GM21360 (cell line): Measurements from ENCODE around the gene ADGRB2.

Experiments
- ATAC-seq: cut with Tn5 transposase; IDR thresholded peaks from one replicate; pipeline ENCODE4 v1.9.1; 2021; ENCODE audit warnings: mild to moderate bottlenecking, moderate library complexity; ENCODE audit not compliant: unreplicated experiment

ADGRB2 gene

DNA sequence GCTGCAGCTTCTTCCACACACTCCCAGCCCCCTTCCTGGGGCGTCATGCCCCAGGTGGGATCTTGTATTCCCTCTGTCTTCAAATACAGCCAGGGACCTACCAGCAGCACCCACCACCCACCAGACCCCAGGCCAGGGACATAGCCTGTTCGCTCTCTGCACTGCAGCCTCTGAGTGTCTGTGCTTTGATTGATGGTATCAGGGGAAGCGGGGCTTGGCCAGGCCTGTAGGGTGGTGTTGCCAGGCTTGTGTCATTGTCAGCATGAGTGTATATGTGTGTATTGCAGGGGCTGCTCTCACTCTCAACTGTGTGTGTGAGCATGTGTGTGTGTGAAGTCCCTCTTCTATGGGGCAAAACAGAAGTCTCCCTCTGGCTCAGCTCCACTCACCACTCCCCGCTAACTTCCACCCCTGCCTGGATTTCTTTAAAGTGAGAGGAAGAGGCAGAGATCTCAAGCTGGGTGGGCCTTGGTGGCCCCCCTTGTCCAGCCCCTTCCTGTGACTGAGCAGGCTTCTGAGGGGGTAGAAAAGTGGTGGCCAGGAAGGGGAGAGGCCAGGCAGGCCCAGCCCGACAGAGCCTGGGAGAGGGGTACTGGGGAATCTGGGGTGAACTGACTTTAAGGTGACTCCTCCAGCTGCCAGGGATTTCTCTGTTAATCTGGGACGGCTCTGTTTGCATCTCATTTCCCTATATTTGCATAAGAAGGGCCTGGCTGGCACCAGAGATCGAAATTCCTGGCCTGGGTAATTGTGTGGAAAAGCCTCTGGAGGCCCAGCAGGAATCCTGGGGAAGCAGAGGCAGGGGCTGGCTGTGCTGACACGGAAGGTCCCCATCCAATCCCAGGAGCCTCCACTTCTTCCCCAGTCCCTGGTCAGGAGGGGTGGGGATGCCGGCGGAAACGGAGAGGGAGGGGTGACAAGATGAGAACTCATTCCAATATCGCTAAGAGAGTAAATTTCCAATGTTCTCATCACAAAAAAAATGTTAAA is 18.6 kb upstream of the ADGRB2 start:
- ATAC-seq = no peak

DNA sequence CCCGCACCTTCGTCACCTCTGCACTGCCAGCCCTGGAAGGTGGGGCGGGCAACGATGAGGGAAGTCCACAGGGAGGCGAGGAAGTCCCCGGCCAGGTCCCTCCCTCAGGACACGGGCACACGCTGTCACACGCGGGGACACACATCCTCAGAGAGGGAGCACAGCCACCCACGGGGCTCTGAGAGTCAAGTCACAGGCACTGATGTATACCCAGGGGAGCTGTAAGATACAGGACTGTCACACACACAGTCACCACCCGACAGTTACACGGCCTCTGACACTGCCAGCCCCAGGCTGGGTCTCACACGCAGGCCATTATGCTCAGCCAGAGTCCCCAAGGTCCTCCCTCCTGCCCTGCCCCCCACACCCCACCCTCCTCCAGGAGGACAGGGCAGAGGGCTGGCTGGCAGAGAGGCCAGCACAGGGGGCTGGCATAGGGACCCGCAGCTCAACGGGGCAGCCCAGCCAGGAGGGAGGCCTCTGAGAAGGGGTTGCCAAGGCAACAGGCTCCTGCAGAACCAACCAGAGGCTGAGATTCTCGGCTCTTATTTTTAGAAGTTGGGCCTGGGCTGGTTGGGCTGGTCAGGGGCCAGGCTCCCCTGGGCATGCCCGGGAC is 17.7 kb upstream of the ADGRB2 start:
- no peak for ATAC-seq

- no peak for ATAC-seq
These were observed 17.1 kb upstream of the ADGRB2 start for GRCh38 chr1:31781138-31781755.

- no peak for ATAC-seq
These were observed 16.5 kb upstream of the ADGRB2 start for GRCh38 chr1:31780632-31781031.

DNA sequence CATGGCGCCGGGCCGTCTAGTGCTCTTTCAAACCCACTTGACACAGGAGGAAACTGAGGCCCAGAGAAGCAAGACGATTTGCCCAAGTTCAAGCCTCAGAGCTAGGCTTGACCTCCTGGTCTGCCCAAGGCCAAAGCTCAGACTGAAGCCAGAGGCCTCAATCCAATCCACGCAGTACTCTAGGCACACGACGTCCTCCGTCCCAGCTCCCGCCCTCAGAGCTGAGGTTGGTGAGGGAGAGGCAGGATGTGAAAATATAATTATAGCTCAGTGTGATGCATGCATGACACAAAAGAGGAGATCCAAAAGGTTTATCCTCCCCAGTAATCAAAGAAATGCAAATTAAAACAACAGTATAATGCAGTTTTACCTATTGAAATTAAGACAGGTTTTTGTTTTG is 15.5 kb upstream of the ADGRB2 start:
- no peak for ATAC-seq

DNA sequence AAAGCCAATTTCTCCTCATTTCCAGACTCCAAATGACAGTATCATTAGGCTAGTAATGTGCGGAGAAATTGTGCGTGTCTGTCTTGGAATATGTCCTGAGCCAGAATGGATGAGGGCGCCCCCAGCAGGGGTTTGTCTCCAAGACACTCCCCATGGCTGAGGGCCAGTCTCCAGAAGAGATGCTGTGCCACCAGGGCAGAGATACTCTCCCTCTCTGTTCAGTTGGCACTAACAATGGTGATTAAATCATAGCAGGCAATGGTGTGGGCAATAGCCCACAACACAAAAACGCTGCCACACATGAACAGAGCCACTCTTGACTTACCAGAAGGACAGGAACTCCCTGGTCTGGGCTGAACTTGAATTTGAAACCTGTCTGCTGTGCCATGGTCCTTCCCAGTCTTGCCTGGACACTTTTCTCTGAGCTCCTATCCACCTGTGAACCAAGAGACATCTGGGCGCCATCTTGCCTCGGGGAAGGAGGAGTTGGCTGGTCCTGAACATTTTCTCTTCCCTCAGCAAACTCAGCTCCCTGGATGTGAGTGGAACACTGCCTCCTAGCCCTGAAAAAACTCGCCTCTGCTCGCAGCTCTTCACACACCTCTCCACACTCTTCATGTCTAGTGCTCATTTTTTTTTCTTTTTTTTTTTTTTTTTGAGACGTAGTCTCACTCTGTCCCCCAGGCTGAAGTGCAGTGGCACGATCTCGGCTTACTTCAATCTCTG is 14.8 kb upstream of the ADGRB2 start:
- ATAC-seq = no peak

GRCh38 chr1:31776516-31776915 is 12.4 kb upstream of the ADGRB2 start:
- no peak for ATAC-seq

GRCh38 chr1:31776032-31776431 is 11.9 kb upstream of the ADGRB2 start:
- ATAC-seq = no peak

DNA sequence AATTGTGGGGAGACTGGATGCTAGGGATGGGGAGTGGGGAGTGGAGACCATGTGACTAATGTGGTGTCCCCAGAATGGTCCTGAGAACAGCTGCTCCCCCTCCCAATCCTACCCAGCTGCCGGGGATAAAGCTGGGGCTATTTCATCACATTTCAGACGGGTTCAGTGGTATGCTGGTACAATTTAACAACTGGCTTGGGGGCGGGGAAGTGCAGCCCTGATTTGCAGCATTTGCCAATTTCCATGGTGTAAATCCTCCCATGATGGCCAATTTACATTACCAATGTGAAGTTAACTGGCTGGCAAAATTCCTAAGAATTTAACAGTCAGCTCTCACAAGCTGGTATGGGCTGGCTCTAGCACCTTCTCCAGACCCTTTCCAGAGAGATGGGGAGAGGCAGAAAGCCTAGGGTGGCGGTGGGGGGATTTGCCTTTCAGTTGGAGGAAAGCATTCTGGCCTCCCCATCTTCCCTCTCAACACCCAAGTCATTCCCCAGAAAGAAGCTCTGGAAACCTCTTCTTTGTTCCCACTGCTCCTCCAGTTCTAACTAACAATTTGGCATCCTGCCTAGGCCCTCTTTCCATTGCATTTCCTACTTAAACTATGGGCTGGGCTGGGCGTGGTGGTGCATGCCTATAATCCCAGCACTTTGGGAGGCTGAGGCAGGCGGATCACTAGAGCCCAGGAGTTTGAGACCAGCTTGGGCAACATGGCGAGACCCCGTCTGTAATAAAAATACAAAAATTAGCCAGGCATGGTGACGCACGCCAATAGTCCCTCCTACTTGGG is 11.3 kb upstream of the ADGRB2 start:
- ATAC-seq = no peak

- ATAC-seq = no peak
These were observed 10.4 kb upstream of the ADGRB2 start for GRCh38 chr1:31774495-31774894.

DNA sequence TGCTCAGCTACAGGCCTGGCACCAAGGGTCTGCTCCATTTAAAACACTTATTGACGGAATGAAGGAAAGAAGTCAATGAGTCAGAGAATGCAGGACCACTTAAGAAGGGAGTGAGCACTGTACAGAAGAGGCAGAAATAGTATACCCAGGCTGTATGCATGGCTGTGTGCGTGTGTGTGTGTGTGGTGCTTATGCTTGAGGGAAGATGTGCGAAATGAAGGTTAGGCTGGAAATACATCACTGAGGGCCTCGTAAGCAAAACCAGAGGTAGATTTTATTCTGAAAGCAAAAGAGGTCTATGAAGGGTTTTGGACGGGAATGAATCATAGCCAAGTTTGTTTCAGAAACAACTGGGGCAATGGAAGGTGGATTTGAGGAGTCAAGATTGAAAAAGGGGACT is 9.7 kb upstream of the ADGRB2 start:
- ATAC-seq = no peak

DNA sequence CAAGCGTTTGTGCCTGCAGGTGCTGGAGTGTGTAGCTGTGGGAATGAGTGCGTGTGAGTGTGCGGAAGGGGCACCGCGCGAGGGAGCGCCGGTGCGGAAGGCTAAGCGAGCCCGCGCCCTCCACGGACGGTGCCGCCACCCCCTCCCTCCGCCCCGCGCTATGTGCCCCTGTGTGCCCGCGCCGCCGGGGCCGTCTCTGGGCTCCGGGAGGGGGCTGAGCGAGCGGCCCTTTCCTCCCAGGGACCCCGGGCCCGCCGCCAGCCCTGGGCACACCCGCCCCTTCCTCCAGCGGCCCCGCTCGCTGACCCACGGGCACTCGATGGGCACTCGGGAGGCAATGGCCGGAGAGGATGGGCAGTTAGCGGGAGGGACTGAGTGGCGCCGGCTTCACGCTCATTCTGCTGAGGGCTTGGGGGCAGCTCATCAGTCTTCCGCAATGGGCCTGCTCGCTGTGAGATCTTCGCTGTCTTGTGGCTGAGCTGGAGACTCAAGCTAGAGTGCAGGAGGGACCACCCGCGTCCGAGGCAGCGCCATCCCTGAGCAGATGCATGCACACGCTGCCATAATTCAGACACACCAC is 8.6 kb upstream of the ADGRB2 start:
- ATAC-seq = no peak

- ATAC-seq = no peak
These were observed 7.9 kb upstream of the ADGRB2 start for GRCh38 chr1:31771891-31772668.

DNA sequence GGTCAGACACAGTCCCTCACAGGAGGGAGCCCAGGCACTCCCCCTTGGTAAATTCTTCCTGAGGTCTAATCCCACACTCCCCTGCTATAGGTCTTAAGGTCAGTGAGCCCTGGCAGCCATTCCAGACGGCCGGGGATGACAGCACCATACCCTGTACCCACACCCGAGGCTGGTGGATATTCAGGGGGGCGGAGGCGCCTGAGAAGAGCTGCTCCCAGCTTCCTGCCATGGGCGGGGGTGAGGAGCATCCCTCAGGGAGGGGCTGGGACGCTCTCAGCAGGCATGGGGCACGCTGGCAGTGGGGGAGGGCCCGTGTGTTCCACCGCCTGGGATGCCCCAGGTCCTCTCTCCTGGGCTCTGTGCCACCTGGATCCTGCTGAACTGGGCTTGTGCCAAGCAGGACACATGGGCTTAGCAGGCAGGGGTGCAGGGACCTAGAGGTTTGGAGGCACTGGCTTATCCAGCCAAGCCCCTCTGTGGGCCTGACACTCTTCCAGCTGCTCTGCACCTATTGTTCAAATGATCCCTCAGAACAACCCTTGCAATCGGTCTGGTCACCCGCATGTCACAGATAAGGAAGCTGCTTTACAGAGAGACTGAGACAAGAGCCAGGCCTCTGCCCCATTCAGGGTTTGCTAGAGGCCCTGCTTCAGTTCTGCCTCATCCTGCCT is 5.7 kb upstream of the ADGRB2 start:
- no peak for ATAC-seq

DNA sequence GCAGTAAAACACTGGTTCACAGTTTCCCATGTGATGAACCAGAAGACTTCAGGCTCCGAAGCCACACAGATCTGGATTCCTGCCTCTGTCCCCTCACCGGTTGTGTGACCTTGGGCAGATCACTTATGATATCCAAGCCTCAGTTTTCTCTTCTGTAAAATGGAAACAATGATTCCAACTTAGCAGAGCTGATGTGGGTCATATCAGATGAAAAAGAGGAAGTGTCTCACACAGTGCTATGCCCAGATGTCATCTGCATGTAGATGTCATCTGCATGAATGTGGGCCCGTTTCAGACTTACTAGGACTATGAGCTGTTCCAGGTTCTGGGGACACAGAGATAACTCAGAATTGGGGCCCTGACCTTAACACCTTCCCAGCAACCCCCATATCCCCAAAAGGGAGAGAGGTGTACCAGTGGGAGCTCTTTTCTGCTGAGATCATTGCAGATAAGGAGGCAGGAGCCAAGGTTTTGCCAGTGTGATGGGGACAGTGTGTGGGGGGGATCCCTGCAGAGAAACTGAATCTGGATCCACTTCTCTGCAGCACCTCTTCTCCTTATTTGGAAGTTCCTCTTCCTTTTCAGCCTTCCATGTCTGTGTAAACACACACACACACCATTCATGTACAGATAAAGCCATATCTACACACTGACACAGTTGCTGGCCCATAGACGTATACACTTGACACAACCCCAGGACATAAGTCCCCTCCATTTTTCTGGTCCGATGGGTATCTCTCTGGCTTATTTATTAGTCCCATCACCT is 5.0 kb upstream of the ADGRB2 start:
- ATAC-seq = no peak

DNA sequence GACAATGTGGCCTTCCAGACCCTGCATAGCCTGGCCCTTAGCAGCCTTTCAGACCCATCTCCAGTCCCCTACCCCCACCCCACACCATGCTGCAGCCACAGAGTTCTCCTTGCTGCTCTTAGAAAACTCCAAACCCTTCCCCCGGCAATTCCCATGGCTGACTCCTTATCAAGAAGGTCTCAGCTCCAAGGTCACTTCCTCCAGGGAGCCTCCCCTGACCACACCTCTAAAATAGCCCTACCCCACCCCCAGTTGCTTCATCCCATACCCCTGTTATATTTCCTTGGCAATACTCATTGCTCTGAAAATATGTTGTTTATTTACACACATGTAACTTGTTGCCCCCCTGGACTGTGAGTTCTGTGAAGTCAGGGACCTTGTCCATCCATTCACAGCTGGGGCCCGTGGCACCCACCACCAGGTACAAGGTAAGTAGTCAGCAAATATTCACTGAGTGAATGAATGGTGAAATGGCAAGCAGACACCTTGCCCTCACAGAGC is 4.3 kb upstream of the ADGRB2 start:
- ATAC-seq = no peak

- no peak for ATAC-seq
These were observed 3.1 kb upstream of the ADGRB2 start for GRCh38 chr1:31767225-31767624.

DNA sequence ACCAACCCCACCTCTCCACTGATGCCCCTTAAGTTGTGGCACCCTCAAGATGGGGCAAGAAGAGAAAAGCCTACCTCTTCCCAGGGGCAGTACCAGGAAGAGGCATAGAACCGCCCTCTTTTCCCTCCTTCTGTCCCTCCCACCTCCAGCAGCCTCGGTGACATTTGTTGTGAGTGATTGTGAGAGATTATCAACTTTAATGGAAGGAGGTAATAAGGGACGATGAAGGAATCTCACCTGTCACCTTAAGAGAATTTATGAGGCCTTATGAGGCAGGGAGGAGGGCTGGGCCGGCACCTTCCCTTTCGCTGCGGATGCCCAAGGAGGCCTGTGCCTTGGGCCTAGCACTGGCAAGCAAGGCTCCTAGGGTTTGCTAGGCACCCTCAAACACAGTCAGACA is 1.4 kb upstream of the ADGRB2 start:
- ATAC-seq = no peak
